IMR-90 (cell line): ENCODE measurements around the gene OR51G2. TPM values are rescaled to one million over a fixed set of nuclear protein-coding genes. Genes with fewer than 3 reads are reported as not detected.

ENCODE experiments used
- ATAC-seq: fragments of 200-7000 bp; cut with Tn5 transposase; 2 replicates; pipeline ENCODE4 v1.9.1; 2020; ENCODE audit warnings: low read depth, mild to moderate bottlenecking, moderate library complexity
- BruUV-seq: library from RNA; stranded (reverse); fragments of 400-500 nt; replicated peaks from 2 replicates; lab custom pipeline; 2021; lab: Mats Ljungman, UMichigan
- CTCF ChIA-PET: fragments of 300-600 bp; formaldehyde crosslinking; extraction: SDS; loops from one replicate; lab custom pipeline; 2021; ENCODE audit warnings: antibody characterized with exemption; lab: Yijun Ruan, JAX
- POLR2A ChIA-PET: fragments of 300-600 bp; sonication (Branson Sonifier 250); formaldehyde crosslinking; loops from one replicate; lab custom pipeline; 2022; ENCODE audit warnings: antibody characterized with exemption; ENCODE audit not compliant: unreplicated experiment; lab: Charles Lee
- DNase-seq: peaks from one replicate; pipeline ENCODE4 v3.0.0; 2013
- H2AFZ ChIP-seq: replicated peaks from 2 replicates; pipeline ENCODE3; 2013; ENCODE audit warnings: low read length, mild to moderate bottlenecking; ENCODE audit not compliant: poor library complexity
- H2AK5ac ChIP-seq: 2 replicates; pipeline ENCODE4 v1.6.1; 2013; ENCODE audit warnings: low read depth, low read length, inconsistent platforms
- H2AK9ac ChIP-seq: replicated peaks from 2 replicates; pipeline ENCODE3; 2013; ENCODE audit warnings: mild to moderate bottlenecking, low read depth, low read length, moderate library complexity; ENCODE audit not compliant: poor library complexity
- H2BK120ac ChIP-seq: 2 replicates; pipeline ENCODE4 v1.6.1; 2013; ENCODE audit warnings: low read depth, low read length, inconsistent platforms
- H2BK15ac ChIP-seq: 3 replicates; pipeline ENCODE4 v1.6.1; 2013; ENCODE audit warnings: low read depth, low read length, inconsistent platforms
- H2BK20ac ChIP-seq: 2 replicates; pipeline ENCODE4 v1.6.1; 2013; ENCODE audit warnings: low read depth, mild to moderate bottlenecking, inconsistent platforms, low read length, moderate library complexity
- H2BK5ac ChIP-seq: 2 replicates; pipeline ENCODE4 v1.6.1; 2013; ENCODE audit warnings: mild to moderate bottlenecking, low read depth, low read length, inconsistent platforms; ENCODE audit not compliant: poor library complexity, severe bottlenecking
- H3K14ac ChIP-seq: replicated peaks from 2 replicates; pipeline ENCODE4 v1.6.1; 2013; ENCODE audit warnings: low read depth, low read length, inconsistent platforms
- H3K18ac ChIP-seq: 2 replicates; pipeline ENCODE4 v1.6.1; 2013; ENCODE audit warnings: low read depth, low read length, control low read depth
- H3K23ac ChIP-seq: 2 replicates; pipeline ENCODE4 v1.6.1; 2013; ENCODE audit warnings: low read depth, low read length, inconsistent platforms
- H3K27ac ChIP-seq: 2 replicates; pipeline ENCODE4 v1.5.1; 2013; ENCODE audit warnings: mild to moderate bottlenecking, control low read depth, low read length; ENCODE audit not compliant: insufficient read depth
- H3K27me3 ChIP-seq: 2 replicates; pipeline ENCODE4 v1.6.1; 2013; ENCODE audit warnings: low read length; ENCODE audit not compliant: control insufficient read depth, insufficient read depth
- H3K36me3 ChIP-seq: 2 replicates; pipeline ENCODE4 v1.6.1; 2013; ENCODE audit warnings: low read length, mixed read lengths; ENCODE audit not compliant: control insufficient read depth, insufficient read depth
- H3K4ac ChIP-seq: 2 replicates; pipeline ENCODE4 v1.6.1; 2013; ENCODE audit warnings: low read depth, low read length, inconsistent platforms
- H3K4me1 ChIP-seq: 2 replicates; pipeline ENCODE4 v1.6.1; 2013; ENCODE audit warnings: low read length, mixed read lengths; ENCODE audit not compliant: control insufficient read depth, insufficient read depth
- H3K4me2 ChIP-seq: 2 replicates; pipeline ENCODE4 v1.6.1; 2013; ENCODE audit warnings: low read depth, mild to moderate bottlenecking, control low read depth, low read length, moderate library complexity
- H3K4me3 ChIP-seq: 2 replicates; pipeline ENCODE4 v1.5.1; 2013; ENCODE audit warnings: low read depth, mild to moderate bottlenecking, control low read depth, low read length, moderate library complexity; ENCODE audit not compliant: insufficient read depth
- H3K56ac ChIP-seq: 2 replicates; pipeline ENCODE4 v1.6.1; 2013; ENCODE audit warnings: low read length, inconsistent platforms; ENCODE audit not compliant: insufficient read depth; ENCODE audit errors: extremely low read depth
- H3K79me1 ChIP-seq, 2 experiments: 2 replicates each; pipeline ENCODE4 v1.6.1; 2013; ENCODE audit warnings: low read length in 2 of 2, inconsistent platforms in 1 of 2, low read depth in 1 of 2
- H3K9ac ChIP-seq: 2 replicates; pipeline ENCODE4 v1.6.1; 2013; ENCODE audit warnings: low read depth, low read length, control low read depth
- H3K9me1 ChIP-seq: 2 replicates; pipeline ENCODE4 v1.6.1; 2013; ENCODE audit warnings: low read length, inconsistent platforms; ENCODE audit not compliant: insufficient read depth
- H3K9me3 ChIP-seq: 2 replicates; pipeline ENCODE4 v1.6.1; 2013; ENCODE audit warnings: low read length; ENCODE audit not compliant: control insufficient read depth, insufficient read depth
- H4K20me1 ChIP-seq: 2 replicates; pipeline ENCODE4 v1.6.1; 2013; ENCODE audit warnings: low read length, inconsistent platforms; ENCODE audit not compliant: insufficient read depth
- H4K5ac ChIP-seq: 2 replicates; pipeline ENCODE4 v1.6.1; 2013; ENCODE audit warnings: mild to moderate bottlenecking, low read depth, low read length, control low read depth
- H4K8ac ChIP-seq, 2 experiments: 2 replicates each; pipeline ENCODE4 v1.6.1; 2013; ENCODE audit warnings: low read depth in 2 of 2, low read length in 2 of 2, control low read depth in 1 of 2, inconsistent platforms in 1 of 2
- H4K91ac ChIP-seq: 2 replicates; pipeline ENCODE4 v1.6.1; 2013; ENCODE audit warnings: low read depth, low read length, inconsistent platforms; ENCODE audit not compliant: insufficient read depth
- BHLHE40 ChIP-seq: fragments of 150-350 bp; IDR thresholded peaks from 2 replicates; pipeline ENCODE4 v1.6.1; 2016; ENCODE audit warnings: mild to moderate bottlenecking, low read depth, low read length
- ELK1 ChIP-seq: fragments of 150-350 bp; IDR thresholded peaks from 2 replicates; pipeline ENCODE4 v1.6.1; 2016; ENCODE audit warnings: low read depth, mild to moderate bottlenecking, low read length, moderate library complexity, borderline replicate concordance
- FOS ChIP-seq: fragments of 150-350 bp; IDR thresholded peaks from 2 replicates; pipeline ENCODE4 v1.6.1; 2016; ENCODE audit warnings: low read depth, low read length
- MAFK ChIP-seq: IDR thresholded peaks from 2 replicates; pipeline ENCODE4 v1.6.1; 2012; ENCODE audit warnings: low read depth, low read length, improper control_type of control experiment
- MAZ ChIP-seq: IDR thresholded peaks from 2 replicates; pipeline ENCODE4 v1.6.1; 2012; ENCODE audit warnings: low read depth, mild to moderate bottlenecking, low read length, improper control_type of control experiment, moderate library complexity, borderline replicate concordance
- MXI1 ChIP-seq: IDR thresholded peaks from 2 replicates; pipeline ENCODE4 v1.6.1; 2012; ENCODE audit warnings: low read depth, mild to moderate bottlenecking, low read length, moderate library complexity, borderline replicate concordance
- NFE2L2 ChIP-seq: fragments of 150-350 bp; IDR thresholded peaks from 2 replicates; pipeline ENCODE4 v1.6.1; 2016; ENCODE audit warnings: low read depth, mild to moderate bottlenecking, low read length
- POLR2A ChIP-seq: IDR thresholded peaks from 2 replicates; pipeline ENCODE4 v1.6.1; 2012; ENCODE audit warnings: mild to moderate bottlenecking, low read depth, low read length
- RAD21 ChIP-seq: IDR thresholded peaks from 2 replicates; pipeline ENCODE4 v1.6.1; 2012; ENCODE audit warnings: low read length, improper control_type of control experiment
- WGBS, 2 experiments: methylation state at CpG; one replicate each; pipeline versions ENCODE4 v1.1.5 to v1.1.7; 2013; ENCODE audit warnings: missing lambda C conversion rate in 2 of 2; ENCODE audit not compliant: insufficient read length in 1 of 2; ENCODE audit errors: extremely low coverage in 2 of 2; 5-methylcytosine and 5-hydroxymethylcytosine counted together
- dilution Hi-C: fragments of 300-500 bp; cut with HindIII; formaldehyde crosslinking; loops from one replicate; pipeline ENCODE4 v1.14.3; 2018; ENCODE audit warnings: low sequenced_read_pairs; ENCODE audit not compliant: unreplicated experiment
- in situ Hi-C: fragments of 300-500 bp; cut with MboI; formaldehyde crosslinking; loops from 3 replicates; pipeline ENCODE4 v1.14.3; 2019; ENCODE audit warnings: low sequenced_read_pairs, inconsistent platforms, mixed read lengths
- intact Hi-C: fragments of 100-400 bp; cut with micrococcal nuclease; formaldehyde crosslinking; loops from 2 replicates; pipeline ENCODE4 v1.10.0; 2022
- polyA plus RNA-seq, 3 experiments: library from polyadenylated mRNA; depleted of rRNA; stranded (reverse); fragments of >200 nt; gene quantifications; 2 replicates each; pipeline ENCODE4 v1.2.3, GENCODE V29; 2012; ENCODE audit warnings: low replicate concordance in 1 of 3
- total RNA-seq: library from RNA; depleted of rRNA; stranded (reverse); fragments of >200 nt; gene quantifications from 2 replicates; pipeline ENCODE4 v1.2.3, GENCODE V29; 2012
- TF ChIP-seq, protein P1 (sequence below): fragments of 150-350 bp; IDR thresholded peaks from 2 replicates; pipeline ENCODE4 v1.6.1; 2017; ENCODE audit warnings: mild to moderate bottlenecking, antibody characterized with exemption, low read length, low read depth

Gene OR51G2
- total and polyA plus RNA-seq, 2 of the 4 experiments (the other 2 are of a cell fraction): not detected

GRCh38 chr11:4884361-4884760, 34.8 kb downstream of the OR51G2 start:
- ChIA-PET CTCF (no interaction called here), POLR2A (no interaction called here)
- Histone ChIP-seq H2AK9ac (no peak overlapping the region), H3K4me3 (no peak overlapping the region), H2AFZ (no peak overlapping the region), H3K4ac (no peak overlapping the region), H2BK5ac (no peak overlapping the region), H3K4me2 (no peak overlapping the region), H3K4me1 (peaks cover 2% of the 10 kb centered on the region; the same call in 1 of the 2 replicates), H4K8ac (no peak overlapping the region), H3K14ac (no peak overlapping the region), H3K56ac (no peak overlapping the region), H3K27me3 (no peaks in the 10 kb centered on the region), H2BK20ac (no peak overlapping the region), H3K9ac (no peak overlapping the region), H3K9me3 (no peaks in the 10 kb centered on the region), H2BK15ac (no peak overlapping the region), H3K18ac (no peak overlapping the region), H3K9me1 (peaks cover 5% of the 10 kb centered on the region), H4K20me1 (no peaks in the 10 kb centered on the region), H4K5ac (no peak overlapping the region), H3K36me3 (no peaks in the 10 kb centered on the region), H4K91ac (no peak overlapping the region), H3K23ac (no peak overlapping the region), H2AK5ac (no peak overlapping the region), H3K79me1 (no peaks in the 10 kb centered on the region), H2BK120ac (no peak overlapping the region), H3K27ac (no peak overlapping the region)
- TF ChIP-seq RAD21: no peak
- TF ChIP-seq MAZ: no peak
- TF ChIP-seq POLR2A: no peak
- TF ChIP-seq MAFK: no peak
- TF ChIP-seq, protein P1, sequence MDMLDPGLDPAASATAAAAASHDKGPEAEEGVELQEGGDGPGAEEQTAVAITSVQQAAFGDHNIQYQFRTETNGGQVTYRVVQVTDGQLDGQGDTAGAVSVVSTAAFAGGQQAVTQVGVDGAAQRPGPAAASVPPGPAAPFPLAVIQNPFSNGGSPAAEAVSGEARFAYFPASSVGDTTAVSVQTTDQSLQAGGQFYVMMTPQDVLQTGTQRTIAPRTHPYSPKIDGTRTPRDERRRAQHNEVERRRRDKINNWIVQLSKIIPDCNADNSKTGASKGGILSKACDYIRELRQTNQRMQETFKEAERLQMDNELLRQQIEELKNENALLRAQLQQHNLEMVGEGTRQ: no peak
- no peak for TF ChIP-seq FOS
- no peak for TF ChIP-seq BHLHE40
- TF ChIP-seq NFE2L2: no peak
- TF ChIP-seq MXI1: no peak
- TF ChIP-seq ELK1: no peak
- DNase-seq (no peak), ATAC-seq (no peak)
- WGBS, 2 experiments: 83% methylated on average over 1 of the region's 3 CpGs; no CpG with 5 or more reads in 1 of the 2 experiments
- BruUV-seq: no TSS peak
- dilution Hi-C loops (no loop called here), intact Hi-C loops (no loop called here), in situ Hi-C loops (no loop called here)
